ENCODE measurements around the gene GPX7. TPM values are rescaled to one million over a fixed set of nuclear protein-coding genes. Genes with fewer than 3 reads are reported as not detected.

GPX7 gene
- total RNA-seq, 1 donor from 2014 or later = 3.9 TPM

DNA sequence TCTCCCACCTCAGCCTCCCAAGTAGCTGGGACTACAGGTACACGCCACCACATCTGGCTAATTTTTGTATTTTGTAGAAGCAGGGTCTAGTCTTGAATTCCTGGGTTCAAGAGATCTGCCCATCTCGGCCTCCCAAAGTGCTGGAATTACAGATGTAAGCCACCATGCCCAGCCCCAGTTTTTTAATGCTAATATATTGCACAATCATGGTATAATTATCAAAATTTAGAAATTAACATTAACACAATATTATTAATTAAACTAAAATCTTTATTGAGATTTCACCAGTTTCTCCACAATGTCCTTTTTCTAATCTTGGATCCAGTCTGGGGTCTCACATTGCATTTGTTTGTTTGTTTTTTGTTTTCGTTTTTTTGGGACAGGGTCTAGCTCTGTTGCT lies 21.9 kb upstream of the GPX7 start:
- no peak for ATAC-seq (ENCODE audit: poor library complexity)
- intact Hi-C loops (cut with DNase I) = no loop called here

DNA sequence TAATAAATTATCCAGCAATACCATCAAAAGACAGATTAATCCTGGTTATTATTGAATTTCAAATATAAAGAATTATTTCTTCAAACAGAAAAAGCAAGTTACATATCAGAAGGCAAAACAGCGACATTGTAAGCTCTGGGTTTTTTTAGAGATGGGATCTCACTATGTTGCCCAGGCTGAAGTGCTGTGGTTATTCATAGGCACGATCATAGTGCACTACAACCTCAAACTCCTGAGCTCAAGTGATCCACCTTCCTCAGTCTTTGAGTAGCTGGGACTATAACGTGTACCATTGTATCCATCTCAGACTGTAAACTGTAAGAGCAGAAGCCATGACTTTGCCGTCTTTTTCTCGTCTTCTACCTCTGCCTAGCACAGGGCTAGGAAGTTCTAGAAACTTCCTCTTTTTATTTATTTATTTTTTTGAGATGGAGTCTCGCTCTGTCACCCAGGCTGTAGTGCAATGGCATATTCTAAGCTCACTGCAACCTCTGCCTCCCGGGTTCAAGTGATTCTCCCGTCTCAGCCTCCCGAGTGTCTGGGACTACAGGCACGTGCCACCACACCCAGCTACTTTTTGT lies 20.0 kb upstream of the GPX7 start:
- intact Hi-C loops (cut with DNase I) = no loop called here
- ATAC-seq (ENCODE audit: poor library complexity) = no peak

More for the DNA sequence above, 21.9 kb upstream of the GPX7 start:
- DNase-seq = no peak

DNA sequence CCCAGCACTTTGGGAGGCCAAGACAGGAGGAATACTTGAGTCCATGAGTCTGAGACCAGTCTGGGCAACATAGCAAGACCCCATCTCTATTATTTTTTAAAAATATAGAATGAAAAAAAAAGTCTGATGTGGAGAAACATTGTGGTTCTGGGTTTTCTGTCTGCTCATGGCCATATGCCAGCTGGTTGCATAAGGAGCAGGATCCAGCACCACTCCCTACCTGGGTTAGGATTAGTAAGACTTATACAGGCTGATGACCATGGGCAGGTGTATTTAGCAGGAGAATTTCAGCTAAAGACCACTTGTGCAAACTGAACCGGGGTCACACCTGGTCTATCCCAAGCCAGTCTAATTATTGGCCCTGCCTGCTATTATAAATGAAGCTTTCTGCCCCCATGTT lies 16.7 kb upstream of the GPX7 start:
- DNase-seq (no peak), ATAC-seq (ENCODE audit: poor library complexity) (no peak)
- intact Hi-C loops (cut with DNase I) = no loop called here

More for the DNA sequence above, 20.0 kb upstream of the GPX7 start:
- no peak for DNase-seq

DNA sequence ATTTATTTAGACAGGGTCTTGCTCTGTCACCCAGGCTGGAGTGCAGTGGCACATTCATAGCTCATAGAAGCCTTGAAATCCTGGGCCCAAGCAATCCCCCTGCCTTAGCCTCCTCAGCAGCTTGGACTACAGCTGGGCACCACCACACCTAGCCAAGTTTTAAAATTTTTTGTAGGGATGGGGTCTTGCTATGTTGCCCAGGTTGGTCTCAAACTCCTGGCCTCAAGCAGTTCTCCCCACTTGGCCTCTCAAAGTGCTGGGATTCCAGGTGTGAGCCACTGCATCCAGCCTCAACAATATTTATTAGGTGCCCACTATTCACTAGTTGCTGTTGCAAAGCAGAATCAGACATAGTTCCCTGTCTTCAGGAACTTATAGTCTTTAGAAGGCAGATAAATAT lies 14.1 kb upstream of the GPX7 start:
- ATAC-seq (ENCODE audit: poor library complexity) (no peak), DNase-seq (no peak)
- intact Hi-C loops (cut with DNase I) = no loop called here

DNA sequence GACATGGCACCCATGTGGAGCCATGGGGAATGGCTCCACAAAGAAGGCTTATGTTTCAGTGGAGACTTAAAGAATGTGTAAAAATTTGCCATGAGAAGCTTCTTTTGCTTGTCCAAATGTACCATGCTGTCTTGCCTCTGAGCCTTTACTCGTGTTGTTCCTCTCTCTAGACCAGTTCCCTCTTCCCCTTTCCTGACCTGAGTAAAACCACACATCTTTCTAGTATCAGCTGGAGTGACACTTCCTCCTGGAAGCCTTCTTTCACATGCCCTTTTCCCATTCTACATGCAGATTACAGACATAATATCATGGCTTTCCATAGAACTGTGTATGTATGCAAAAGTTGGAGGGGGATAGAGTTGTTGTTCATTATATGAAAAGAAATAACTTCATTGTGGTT lies 13.6 kb upstream of the GPX7 start:
- intact Hi-C loops (cut with DNase I) = no loop called here
- DNase-seq (no peak), ATAC-seq (ENCODE audit: poor library complexity) (no peak)

DNA sequence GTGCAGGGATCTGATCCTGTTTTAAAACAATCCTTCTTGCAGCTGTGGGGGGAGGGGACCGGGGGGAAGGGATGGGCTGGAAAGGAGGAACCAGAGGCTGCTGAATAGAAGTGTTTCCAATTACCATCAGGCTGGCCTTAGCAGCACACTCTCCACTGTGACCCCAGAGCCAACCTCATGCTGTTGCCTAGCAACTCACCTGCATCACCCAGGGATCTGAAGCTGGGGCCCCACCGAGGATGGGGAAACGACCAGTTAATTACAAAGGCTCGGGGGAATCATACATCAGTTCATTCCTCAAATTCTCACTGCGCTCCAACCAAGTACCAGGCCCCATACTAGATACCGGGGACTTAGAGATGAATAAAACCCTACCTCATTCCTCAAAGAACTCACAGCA lies 11.9 kb upstream of the GPX7 start:
- ATAC-seq (ENCODE audit: poor library complexity) = no peak
- no peak for DNase-seq
- intact Hi-C loops (cut with DNase I) = no loop called here

DNA sequence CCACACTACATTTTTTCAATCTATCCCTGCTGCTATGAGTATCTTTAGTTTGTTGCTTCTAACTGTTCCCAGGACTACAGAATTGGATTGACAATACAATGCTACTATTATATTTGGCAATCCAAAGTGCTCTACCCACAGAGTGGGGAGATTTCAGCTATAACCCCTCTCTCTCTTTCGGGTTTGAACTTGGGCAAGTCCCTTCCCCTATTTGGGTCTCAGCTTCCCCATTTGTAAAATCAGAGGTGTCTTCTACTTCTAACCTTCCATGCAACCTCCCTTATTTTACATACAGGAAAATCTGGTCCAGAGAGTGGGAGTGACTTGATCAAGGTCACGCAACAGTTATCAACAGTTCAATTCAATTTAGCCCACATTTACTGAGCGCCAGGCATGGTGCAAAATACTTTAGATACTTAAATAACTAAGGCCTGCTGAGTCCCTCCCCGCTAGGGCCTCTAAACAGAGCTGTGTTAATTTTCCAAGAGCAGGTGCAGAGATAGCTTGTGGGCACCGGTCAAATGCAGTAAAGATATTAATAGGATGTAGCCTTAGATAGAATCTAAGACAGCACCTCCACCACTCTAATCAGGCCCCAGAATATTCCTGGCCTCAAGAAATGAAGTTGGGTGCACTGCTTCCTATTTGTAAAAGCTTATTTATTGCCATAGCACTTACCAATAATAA lies 9.4 kb upstream of the GPX7 start:
- ATAC-seq (ENCODE audit: poor library complexity) = no peak
- intact Hi-C loops (cut with DNase I) = no loop called here
- DNase-seq = no peak

DNA sequence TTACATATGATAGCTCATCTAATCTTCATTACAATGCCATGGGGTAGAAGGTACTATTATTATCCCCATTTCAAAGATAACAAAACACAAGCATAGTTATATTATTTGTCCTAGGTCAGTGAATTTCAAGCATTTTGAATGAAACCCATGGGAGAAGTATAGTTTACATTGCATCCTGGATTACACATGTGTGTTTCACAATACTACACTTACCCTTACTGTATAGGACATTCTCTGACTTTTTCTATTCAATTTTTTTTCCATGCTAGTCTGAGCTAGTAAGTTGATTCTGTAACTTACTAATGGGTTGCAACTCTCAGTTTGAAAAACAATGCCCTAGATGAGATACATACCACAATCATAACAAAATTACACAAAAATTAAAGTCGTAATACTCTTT lies 8.7 kb upstream of the GPX7 start:
- ATAC-seq (ENCODE audit: poor library complexity) = no peak
- DNase-seq = no peak
- intact Hi-C loops (cut with DNase I) = no loop called here

DNA sequence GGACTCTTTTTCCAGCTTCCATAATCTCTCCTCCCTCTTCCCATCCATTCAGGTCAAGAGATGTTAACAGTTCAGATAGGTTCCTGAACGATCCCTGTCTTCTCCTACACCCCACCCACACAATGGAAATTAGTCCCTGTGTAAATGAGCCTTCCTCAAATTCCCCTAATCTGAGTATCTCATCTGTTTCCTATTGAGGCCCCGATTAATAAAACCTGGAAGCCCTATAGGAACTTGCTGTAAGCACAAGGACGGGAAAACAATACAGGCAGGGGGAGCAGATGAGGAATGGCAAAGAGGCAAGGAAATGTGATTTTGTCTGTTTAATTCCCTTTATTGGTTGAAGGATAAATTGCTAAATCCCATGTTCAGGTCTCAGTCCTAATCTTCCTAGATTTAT lies 7.1 kb upstream of the GPX7 start:
- no peak for ATAC-seq (ENCODE audit: poor library complexity)
- no peak for DNase-seq
- intact Hi-C loops (cut with DNase I) = no loop called here

DNA sequence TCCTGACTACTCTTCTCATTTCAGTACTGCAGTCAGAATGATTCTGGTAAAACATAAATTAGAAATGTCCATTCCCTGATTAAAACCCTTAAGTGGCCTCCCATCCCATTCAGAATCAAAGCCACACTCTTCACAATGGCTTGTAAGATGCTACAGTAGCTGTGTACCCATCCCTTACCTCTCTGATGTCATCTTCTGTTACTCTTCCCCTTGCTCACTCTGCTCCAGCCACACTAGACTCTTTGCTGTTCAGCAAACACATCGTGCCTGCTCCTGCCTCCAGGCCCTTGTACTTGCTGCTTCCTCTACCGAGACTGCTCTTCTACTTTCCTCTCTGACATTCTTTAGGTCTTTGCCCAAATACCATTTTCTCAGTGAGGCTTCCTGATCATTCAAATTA lies 4.3 kb upstream of the GPX7 start:
- ATAC-seq (ENCODE audit: poor library complexity) = no peak
- intact Hi-C loops (cut with DNase I) = no loop called here

DNA sequence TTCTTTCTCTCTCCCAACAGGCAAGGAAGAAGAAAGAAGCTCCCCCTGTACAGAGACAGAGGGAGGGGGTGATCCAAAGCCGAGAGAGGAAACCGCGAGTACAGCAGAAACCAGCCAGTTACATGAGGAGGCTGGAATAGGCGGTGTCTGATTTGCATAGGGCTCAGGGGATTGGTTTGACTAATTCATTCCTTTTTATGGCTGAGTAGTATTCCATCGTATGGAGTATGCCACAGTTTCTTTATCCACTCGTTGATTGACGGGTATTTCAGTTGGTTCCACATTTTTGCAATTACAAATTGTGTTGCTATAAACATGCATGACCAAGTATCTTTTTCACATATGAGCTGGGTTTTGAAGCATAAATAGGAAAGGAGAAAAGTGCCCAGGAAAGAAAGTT lies 3.4 kb upstream of the GPX7 start:
- ATAC-seq (ENCODE audit: poor library complexity) (no peak), DNase-seq (no peak)
- intact Hi-C loops (cut with DNase I) = no loop called here

More for the DNA sequence above, 4.3 kb upstream of the GPX7 start:
- no peak for DNase-seq

DNA sequence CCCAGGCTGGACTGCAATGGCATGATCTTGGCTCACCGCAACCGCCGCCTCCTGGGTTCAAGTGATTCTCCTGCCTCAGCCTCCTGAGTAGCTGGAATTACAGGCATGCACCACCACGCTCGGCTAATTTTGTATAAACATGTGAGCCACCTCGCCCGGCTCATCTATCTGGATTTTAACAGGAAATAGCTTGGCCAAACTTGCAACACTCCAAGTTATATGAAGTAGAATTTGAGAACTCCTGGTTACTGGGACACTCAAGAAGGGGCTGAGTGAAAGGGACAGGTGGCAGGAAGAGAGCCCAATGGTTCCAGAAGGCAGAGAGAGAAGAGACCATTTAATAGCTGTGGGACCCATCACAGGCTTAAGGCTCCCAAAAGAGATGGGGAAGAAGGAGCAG lies 2.9 kb upstream of the GPX7 start:
- DNase-seq = no peak
- ATAC-seq (ENCODE audit: poor library complexity) = no peak
- intact Hi-C loops (cut with DNase I) = no loop called here

DNA sequence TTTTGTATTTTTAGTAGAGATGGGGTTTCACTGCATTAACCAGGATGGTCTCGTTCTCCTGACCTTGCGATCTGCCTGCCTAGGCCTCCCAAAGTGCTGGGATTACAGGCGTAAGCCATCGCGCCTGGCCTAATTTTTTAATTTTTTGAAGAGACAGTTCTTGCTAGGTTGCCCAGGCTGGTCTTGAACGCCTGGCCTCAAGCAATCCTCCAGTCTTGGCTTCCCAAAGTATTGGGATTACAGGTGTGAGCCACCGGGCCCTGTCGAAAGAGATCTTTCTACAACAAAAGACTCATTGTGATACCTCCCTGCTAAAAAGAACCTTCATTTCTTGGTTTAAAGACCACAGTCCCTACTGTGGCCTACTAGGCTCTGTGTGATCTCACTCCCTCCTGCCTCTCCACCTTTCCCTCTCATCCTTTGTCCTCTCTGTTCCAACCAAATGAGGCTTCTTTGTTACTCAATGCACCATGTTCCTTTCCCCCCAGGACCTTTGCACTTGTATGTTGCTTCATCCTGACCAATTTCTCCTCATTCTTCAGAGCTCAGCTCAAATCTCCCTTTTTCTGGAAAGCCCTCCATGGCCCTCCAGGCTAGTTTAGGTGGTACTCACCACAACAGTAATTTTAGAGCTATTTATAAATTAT lies 1.5 kb upstream of the GPX7 start:
- no peak for ATAC-seq (ENCODE audit: poor library complexity)
- intact Hi-C loops (cut with DNase I) = no loop called here
- DNase-seq = no peak

DNA sequence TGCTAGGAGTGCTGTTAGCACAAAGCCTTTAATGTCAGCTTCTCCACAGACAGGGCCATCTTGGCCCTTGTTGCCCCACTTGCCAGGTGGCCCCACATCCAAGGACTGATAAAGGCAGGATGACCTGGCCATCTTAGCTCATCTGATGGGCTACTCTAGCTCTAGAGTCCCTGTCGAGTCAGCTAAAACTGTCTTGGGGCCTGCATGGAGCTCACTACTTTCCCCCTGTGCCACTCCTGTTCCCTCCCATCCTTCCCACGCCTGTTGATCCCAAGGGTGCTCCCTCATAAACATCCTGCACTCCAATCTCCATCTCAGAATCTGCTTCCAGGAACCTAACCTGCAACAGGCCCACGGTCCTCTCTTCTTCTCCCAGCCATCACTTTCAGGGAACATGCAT lies 652 bp upstream of the GPX7 start:
- no peak for DNase-seq
- no peak for ATAC-seq (ENCODE audit: poor library complexity)
- intact Hi-C loops (cut with DNase I) = no loop called here

DNA sequence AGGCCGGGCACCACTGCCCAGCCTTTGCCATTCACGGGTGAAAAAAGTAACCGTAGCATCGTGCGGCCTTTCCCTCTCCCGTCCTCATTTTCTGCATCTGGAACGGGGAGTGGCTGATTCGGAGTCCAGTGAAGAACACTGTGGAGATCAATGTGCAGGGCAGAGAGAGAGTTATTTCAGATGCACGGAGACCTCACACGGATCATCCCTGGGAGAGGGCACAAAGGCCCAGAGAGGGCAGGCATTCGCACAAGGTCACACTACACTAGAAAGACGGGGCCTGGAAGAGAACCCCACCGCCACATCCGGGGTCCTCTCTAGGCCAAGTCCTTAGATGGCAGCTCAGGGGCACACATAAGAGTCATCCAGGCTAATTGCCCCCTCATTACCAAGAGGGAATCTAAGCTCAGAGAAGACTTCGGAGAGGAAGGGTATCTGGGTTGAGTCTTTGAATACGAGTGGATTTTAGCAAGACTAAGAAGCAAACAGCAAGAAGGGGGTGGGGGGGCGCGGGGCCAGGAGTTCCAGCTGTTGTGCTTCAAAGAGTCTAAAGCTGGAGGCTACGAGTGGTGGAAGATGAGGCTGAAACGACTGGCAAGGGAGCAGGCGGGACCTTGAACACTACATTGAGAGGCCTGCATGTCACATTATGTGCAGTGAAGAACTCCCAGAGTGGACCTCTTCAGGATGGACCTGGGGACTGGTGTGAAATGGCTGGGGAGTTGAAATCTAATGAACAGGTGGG lies 857 bp downstream of the GPX7 start:
- ATAC-seq (ENCODE audit: poor library complexity) (peak; percentile 32), DNase-seq (no peak)
- intact Hi-C loops (cut with DNase I) = no loop called here

DNA sequence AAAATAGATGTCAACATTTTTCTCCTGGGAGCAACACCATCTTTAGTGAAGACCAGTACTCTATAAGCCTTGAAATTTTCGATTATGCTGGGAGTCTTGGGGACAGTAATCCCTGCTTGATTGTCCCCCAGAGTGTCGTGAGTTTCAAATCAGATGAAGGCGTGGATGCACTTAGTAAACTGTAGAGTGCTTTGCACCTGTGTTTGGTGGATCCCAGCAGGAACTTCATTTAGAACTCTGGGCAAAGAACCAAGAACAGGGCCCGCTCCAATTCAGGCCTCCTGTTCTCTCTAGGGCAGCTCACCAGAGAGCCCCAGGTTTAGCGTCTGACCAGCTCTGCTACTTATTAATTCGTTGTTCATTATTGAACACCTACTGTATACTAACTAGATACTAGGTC lies 1.5 kb downstream of the GPX7 start:
- no peak for DNase-seq
- ATAC-seq (ENCODE audit: poor library complexity) = peak; percentile 63
- intact Hi-C loops (cut with DNase I) = no loop called here

DNA sequence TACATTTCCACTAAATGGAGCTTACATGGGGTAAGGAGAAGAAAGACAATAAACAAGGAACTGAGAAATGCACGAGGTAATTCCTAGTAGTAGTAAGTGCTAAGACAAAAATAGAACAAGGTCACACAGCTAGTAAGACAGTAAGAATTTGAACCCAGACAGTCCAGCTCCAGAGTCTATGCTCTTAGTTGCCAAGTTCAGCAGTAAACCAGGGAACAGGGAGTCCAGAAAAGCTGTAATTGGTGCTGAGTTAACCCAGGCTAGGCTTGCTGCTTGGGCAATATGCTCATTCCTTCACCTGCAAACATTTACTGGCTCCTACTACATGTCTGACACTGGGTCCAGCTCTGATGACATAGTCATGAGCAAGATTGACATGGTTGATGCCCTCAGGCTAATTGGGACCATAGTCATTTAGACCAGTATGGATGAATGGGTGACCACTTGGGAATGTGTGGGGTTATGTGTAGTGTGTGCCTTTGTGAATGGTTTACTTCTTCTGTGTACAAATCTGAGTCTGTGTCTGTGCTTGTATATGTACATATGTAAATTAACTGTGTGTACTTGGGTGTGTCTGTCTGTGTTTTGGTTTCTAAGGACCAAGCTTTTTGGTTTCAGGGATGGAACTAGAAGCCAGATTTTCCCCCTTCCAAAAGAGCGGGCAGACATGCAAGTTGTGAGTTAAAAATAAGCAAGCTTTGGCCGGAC lies 2.0 kb downstream of the GPX7 start:
- DNase-seq (no peak), ATAC-seq (ENCODE audit: poor library complexity) (peak; percentile 21)
- intact Hi-C loops (cut with DNase I) = no loop called here

DNA sequence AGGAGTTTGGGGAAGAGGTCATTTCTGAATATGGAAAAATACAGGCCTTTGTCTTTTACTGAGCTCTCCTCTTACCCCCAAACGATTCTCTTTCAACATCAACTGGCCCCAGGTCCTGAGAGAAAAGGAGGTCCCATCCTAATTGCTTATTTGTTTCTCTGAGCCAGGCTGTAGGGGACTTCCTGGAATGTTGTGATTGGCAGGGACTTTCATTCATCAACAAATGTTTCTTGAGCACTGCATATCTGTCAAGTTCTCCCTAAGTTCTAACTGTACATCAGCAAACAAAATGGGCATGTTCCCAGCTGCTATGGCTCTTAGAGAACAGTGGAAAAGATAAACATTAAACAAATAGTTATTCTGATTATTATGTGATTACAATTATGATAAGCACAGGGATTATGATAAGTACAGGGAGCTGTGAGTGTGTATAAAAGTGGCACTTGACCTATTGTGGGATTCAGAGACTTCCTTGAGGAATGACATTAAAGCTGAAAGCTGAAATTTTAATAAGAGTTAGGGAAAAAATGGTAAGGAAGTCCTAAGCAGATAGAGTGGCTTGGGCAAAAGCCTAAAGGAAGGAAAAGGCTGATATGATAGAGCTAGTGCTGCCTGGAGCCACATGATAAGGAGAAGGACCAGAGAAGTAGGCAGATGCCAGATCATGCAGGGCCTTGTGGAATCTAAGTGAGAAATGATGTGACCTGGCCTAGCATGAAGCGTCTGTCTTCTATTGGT lies 11.6 kb downstream of the GPX7 start:
- DNase-seq (no peak), ATAC-seq (ENCODE audit: poor library complexity) (no peak)
- intact Hi-C loops (cut with DNase I) = no loop called here

DNA sequence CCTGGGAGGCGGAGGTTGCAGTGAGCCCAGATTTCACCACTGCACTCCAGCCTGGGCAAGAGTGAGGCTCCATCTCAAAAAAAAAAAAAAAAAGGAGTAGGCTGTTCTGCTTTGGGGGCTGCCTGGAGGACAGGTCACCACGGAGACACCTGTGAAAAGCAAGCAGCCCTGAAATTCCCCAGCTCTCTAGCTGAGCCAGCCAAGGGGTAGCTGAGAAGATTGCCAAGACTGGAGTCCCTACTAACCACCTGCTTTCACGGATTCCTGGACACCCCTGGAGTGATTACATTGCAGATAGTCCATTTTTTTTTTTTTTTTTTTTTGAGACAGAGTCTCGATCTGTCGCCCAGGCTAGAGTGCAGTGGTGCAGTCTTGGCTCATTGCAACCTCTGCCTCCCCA lies 12.5 kb downstream of the GPX7 start:
- ATAC-seq (ENCODE audit: poor library complexity) = no peak
- DNase-seq = no peak
- intact Hi-C loops (cut with DNase I) = no loop called here
